Coronary artery (tissue), 2 donors: ENCODE data around the gene UBA5.
"Not testable (repeated sequence)": the region's sequence is repeated elsewhere in the genome, so short reads cannot be mapped to it uniquely, and the experiment has no call there.

ENCODE experiments used
- DNase-seq: peaks from one replicate; pipeline ENCODE4 v3.0.0-alpha.2; 2017; ENCODE audit warnings: low spot score
- H3K27ac ChIP-seq, 2 donors: fragments of 200-600 bp; sonication (generic); one replicate each; pipeline ENCODE4 v1.5.1; 2016 to 2019
- H3K4me3 ChIP-seq: fragments of 200-600 bp; sonication (generic); 2 replicates; pipeline ENCODE4 v1.5.1; 2016; ENCODE audit warnings: mild to moderate bottlenecking, moderate library complexity
- CTCF ChIP-seq: fragments of 200-600 bp; sonication (generic); IDR thresholded peaks from one replicate; pipeline ENCODE4 v1.5.1; 2019; ENCODE audit warnings: antibody characterized with exemption

Gene UBA5

DNA sequence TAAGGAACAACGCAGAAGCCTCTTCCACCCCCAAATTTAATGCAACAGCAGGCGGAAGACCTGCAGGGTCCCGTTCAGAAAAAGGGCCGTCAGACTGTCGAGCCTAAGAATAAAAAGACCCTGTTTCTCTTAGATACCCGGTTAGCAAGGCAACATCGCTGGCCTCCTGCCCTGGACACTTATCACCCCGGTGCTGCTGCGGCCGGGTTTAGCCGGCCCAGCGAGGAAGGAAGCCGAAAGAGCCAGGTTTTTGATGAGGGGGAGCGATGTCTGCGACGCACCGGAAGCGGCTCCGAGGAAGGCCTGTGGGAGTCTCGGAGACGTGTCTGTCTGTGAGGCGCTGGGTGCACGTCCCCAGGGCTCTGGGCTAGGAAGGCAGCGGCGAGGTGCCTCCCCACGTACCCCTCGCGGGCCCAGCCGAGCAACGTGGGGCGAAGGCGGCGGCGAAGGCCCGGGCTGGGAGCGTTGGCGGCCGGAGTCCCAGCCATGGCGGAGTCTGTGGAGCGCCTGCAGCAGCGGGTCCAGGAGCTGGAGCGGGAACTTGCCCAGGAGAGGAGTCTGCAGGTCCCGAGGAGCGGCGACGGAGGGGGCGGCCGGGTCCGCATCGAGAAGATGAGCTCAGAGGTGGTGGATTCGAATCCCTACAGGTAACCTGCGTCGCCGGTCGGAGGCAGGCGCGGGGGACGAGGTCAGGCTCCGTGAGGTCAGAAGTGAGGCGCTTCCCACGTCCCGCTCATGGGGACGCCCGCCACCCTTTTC is at the start of gene UBA5:
TSS of gene UBA5 (plus strand) at position 278 of the 759 bp plus-strand sequence. CDS start at position 487, 209 bp downstream.
- no peak for TF ChIP-seq CTCF
- DNase-seq = peak; percentile 83
- Histone ChIP-seq H3K4me3 (peak within 1 kb of the TSS; percentile 91), H3K27ac (peak within 1 kb of the TSS; percentile 90 to 96)

DNA sequence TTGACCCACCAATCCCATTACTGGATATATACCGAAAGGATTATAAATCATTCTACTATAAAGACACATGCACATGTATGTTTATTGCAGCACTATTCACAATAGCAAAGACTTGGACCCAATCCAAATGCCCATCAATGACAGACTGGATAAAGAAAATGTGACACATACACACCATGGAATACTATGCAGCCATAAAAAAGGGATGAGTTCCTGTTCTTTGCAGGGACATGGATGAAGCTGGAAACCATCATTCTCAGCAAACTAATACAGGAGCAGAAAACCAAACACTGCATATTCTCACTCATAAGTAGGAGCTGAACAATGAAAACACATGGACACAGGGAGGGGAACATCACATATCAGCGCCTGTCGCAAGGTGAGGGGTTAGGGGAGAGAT is 44.8 kb upstream of the UBA5 start:
- not testable (repeated sequence) for H3K27ac ChIP-seq, H3K4me3 ChIP-seq, DNase-seq

GRCh38 chr3:132615881-132616280 is 44.2 kb upstream of the UBA5 start:
- DNase-seq = no peak
- H3K4me3 ChIP-seq = no peak overlapping the region
- TF ChIP-seq CTCF = no peak
- H3K27ac ChIP-seq = no peak overlapping the region

GRCh38 chr3:132616780-132617179 is 43.3 kb upstream of the UBA5 start:
- no peak for DNase-seq
- Histone ChIP-seq H3K4me3 (no peak overlapping the region), H3K27ac (no peak overlapping the region)
- TF ChIP-seq CTCF = no peak

DNA sequence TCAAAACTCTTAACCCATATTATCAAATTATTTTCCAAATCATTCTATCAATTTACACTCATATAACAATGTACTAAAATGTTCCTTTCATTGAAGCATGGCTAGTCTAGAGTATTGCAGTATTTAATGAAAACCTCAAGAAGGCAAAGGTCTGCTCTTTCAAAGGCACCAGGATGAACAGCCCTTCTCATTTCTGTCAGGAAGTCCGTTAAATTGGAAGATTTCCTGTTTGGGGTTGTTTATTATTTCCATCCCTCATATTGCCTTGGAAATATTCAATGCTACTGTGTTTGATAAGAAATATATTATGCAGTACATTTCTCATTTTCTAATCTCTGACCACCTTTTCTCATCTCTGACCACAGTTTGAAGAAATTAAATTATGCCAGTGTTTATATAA is 38.0 kb upstream of the UBA5 start:
- DNase-seq = no peak
- TF ChIP-seq CTCF = no peak
- Histone ChIP-seq H3K4me3 (no peak overlapping the region), H3K27ac (peak overlapping the region in 1 of 2 donors; percentile 13)

DNA sequence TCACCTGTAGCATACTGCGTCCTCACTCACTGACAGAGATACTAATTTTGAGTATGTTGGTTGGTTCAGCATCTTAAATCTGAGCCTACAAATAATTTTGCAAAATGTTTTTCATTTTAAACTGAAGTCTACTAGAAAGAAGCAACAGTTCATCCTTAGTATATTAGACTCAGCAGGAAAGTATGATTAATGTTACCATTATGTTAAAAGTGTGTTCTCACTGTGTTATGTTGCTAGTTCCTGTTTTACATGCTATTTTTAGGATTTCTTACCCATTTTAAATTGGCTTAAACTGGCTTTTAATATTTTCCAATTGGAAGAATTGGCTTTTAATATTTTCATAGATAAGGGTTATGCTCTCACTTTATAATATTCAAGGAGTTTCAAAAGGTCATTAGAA is 37.4 kb upstream of the UBA5 start:
- no peak for TF ChIP-seq CTCF
- H3K4me3 ChIP-seq = no peak overlapping the region
- H3K27ac ChIP-seq = peak overlapping the region in 1 of 2 donors; percentile 13
- DNase-seq = no peak

DNA sequence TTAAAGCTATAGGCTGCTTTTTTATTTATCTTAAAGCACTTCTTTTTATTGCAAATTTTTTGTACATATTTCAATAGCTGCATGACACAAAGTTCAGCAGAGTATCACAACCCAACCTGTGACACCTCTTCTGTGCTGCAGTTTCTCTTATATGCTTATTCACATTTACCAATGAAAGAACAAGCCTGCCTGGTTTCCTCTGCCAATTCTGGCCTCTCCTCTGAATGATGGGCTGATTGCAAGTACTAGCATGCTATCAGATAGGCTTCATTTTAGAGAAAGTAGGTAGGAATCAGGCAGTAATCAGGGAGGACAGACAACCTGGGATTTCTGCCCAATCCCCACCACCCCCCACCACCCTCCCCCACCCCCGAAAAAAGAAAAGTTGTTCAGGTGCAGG is 36.5 kb upstream of the UBA5 start:
- TF ChIP-seq CTCF = no peak
- no peak for DNase-seq
- Histone ChIP-seq H3K27ac (no peak overlapping the region), H3K4me3 (no peak overlapping the region)
